Gastrocnemius medialis (tissue), 4 donors: Measurements from ENCODE around the gene PRELP. TPM values are rescaled to one million over a fixed set of nuclear protein-coding genes. Genes with fewer than 3 reads are reported as not detected.

Experiments used
- ATAC-seq, 2 donors: fragments of 150-250 bp; one replicate each; pipeline ENCODE4 v1.9.1; 2016
- DNase-seq, 2 donors: peaks; one replicate each; pipeline ENCODE4 v3.0.0-alpha.2; 2019
- H3K27ac ChIP-seq, 4 donors: fragments of 200-600 bp; sonication (generic); 1 replicate in 1 of 4; 2 replicates in 3 of 4; pipeline ENCODE4 v1.5.1; 2016 to 2018; ENCODE audit warnings: mild to moderate bottlenecking in 2 of 4, moderate library complexity in 1 of 4
- H3K27me3 ChIP-seq, 3 donors: fragments of 200-600 bp; sonication (generic) in 2 of 3; 1 replicate in 1 of 3; 2 replicates in 2 of 3; pipeline versions ENCODE4 v1.5.1 to v1.6.0; 2016 to 2019; ENCODE audit warnings: mild to moderate bottlenecking in 1 of 3, moderate library complexity in 1 of 3
- H3K36me3 ChIP-seq, 2 donors: fragments of 200-600 bp; sonication (generic) in 1 of 2; one replicate each; pipeline ENCODE4 v1.5.1; 2017 to 2018
- H3K4me1 ChIP-seq, 2 donors: fragments of 200-600 bp; sonication (generic) in 1 of 2; one replicate each; pipeline ENCODE4 v1.5.1; 2016 to 2017; ENCODE audit warnings: mild to moderate bottlenecking in 2 of 2
- H3K4me3 ChIP-seq, 4 donors: fragments of 200-600 bp; sonication (generic) in 3 of 4; 1 replicate in 1 of 4; 2 replicates in 3 of 4; pipeline ENCODE4 v1.5.1; 2016 to 2019; ENCODE audit warnings: mild to moderate bottlenecking in 2 of 4
- H3K9me3 ChIP-seq, 3 donors: fragments of 200-600 bp; sonication (generic) in 2 of 3; 1 replicate in 1 of 3; 2 replicates in 2 of 3; pipeline ENCODE4 v1.5.1; 2016 to 2019
- CTCF ChIP-seq, 5 experiments: fragments of 450-650 bp in 3 of 5; fragments of 200-600 bp in 2 of 5; sonication (generic) in 2 of 5; IDR thresholded peaks in 4 of 5; conservative IDR thresholded peaks in 1 of 5; 1 replicate in 4 of 5; 2 replicates in 1 of 5; pipeline ENCODE4 v1.5.1; 2016 to 2019; ENCODE audit warnings: antibody characterized with exemption in 5 of 5, mild to moderate bottlenecking in 3 of 5, moderate library complexity in 3 of 5
- POLR2A ChIP-seq, 2 donors: fragments of 450-650 bp; IDR thresholded peaks; one replicate each; pipeline ENCODE4 v1.6.1; 2017; ENCODE audit warnings: antibody characterized with exemption in 2 of 2, mild to moderate bottlenecking in 2 of 2, moderate library complexity in 2 of 2
- in situ Hi-C, 4 donors: fragments of 200-750 bp; cut with MboI; loops; one replicate each; pipeline versions ENCODE4 v1.15.0 to v1.8.0; 2017; ENCODE audit warnings: low sequenced_read_pairs in 4 of 4
- intact Hi-C: fragments of 100-400 bp; cut with DNase I; formaldehyde crosslinking; loops from one replicate; pipeline ENCODE4 v1.15.1; 2023; ENCODE audit warnings: low total_unique reads
- total RNA-seq, 4 donors: library from RNA; depleted of rRNA; stranded (reverse); fragments of >200 nt; gene quantifications; one replicate each; pipeline versions ENCODE4 v1.1.0 to v1.2.3, GENCODE V29; 2016

Gene PRELP
- total RNA-seq, 4 donors from 2014 or later = 12.2 to 32.6 (median 16.9) TPM

- H3K27me3 ChIP-seq = no peaks in the 10 kb centered on the region
- TF ChIP-seq CTCF (IDR thresholded peaks at IDR 0.05 in 4 of 5, conservative IDR thresholded peaks at IDR 0.05 in 1 of 5) = no peak
- no peak for TF ChIP-seq POLR2A (IDR thresholded peaks at IDR 0.05)
- no peaks in the 10 kb centered on the region for H3K36me3 ChIP-seq
- H3K27ac ChIP-seq = no peak overlapping the region
- H3K4me1 ChIP-seq = peaks cover 0 to 7% of the 10 kb centered on the region in 2 donors
- no peak for DNase-seq
- no peak for ATAC-seq
- intact Hi-C loops = loop anchor here (10.0 kb wide), 1 partner anchor 69 kb away; no protein-coding TSS in a partner anchor
- H3K4me3 ChIP-seq = no peak overlapping the region
- H3K9me3 ChIP-seq = no peaks in the 10 kb centered on the region
- in situ Hi-C loops = no loop called here
Observed at GRCh38 chr1:203525685-203526084, 50.1 kb downstream of the PRELP start.

- DNase-seq (no peak), ATAC-seq (no peak)
- Histone ChIP-seq H3K9me3 (no peaks in the 10 kb centered on the region), H3K36me3 (no peaks in the 10 kb centered on the region), H3K4me1 (peaks cover 0 to 7% of the 10 kb centered on the region in 2 donors), H3K27ac (no peak overlapping the region), H3K4me3 (no peak overlapping the region), H3K27me3 (no peaks in the 10 kb centered on the region)
- intact Hi-C loops = loop anchor here (10.0 kb wide), 1 partner anchor 69 kb away; no protein-coding TSS in a partner anchor
- in situ Hi-C loops = no loop called here
- TF ChIP-seq POLR2A (IDR thresholded peaks at IDR 0.05) (no peak), CTCF (IDR thresholded peaks at IDR 0.05 in 4 of 5, conservative IDR thresholded peaks at IDR 0.05 in 1 of 5) (no peak)
Observed at GRCh38 chr1:203526130-203526529, 50.5 kb downstream of the PRELP start.

GRCh38 chr1:203526572-203526971 lies 51.0 kb downstream of the PRELP start:
- intact Hi-C loops (loop anchor here (10.0 kb wide), 1 partner anchor 68 kb away; no protein-coding TSS in a partner anchor), in situ Hi-C loops (no loop called here)
- no peaks in the 10 kb centered on the region for H3K27me3 ChIP-seq
- H3K4me1 ChIP-seq = peaks cover 0 to 7% of the 10 kb centered on the region in 2 donors
- DNase-seq (no peak), ATAC-seq (no peak)
- H3K27ac ChIP-seq = no peak overlapping the region
- TF ChIP-seq CTCF (IDR thresholded peaks at IDR 0.05 in 4 of 5, conservative IDR thresholded peaks at IDR 0.05 in 1 of 5) = no peak
- no peak for TF ChIP-seq POLR2A (IDR thresholded peaks at IDR 0.05)
- no peaks in the 10 kb centered on the region for H3K9me3 ChIP-seq
- H3K36me3 ChIP-seq = no peaks in the 10 kb centered on the region
- no peak overlapping the region for H3K4me3 ChIP-seq

- DNase-seq (no peak), ATAC-seq (no peak)
- intact Hi-C loops (loop anchor here (10.0 kb wide), 1 partner anchor 68 kb away; no protein-coding TSS in a partner anchor), in situ Hi-C loops (no loop called here)
- Histone ChIP-seq H3K36me3 (no peaks in the 10 kb centered on the region), H3K9me3 (no peaks in the 10 kb centered on the region), H3K4me1 (peaks cover 0 to 7% of the 10 kb centered on the region in 2 donors), H3K27ac (no peak overlapping the region), H3K4me3 (no peak overlapping the region), H3K27me3 (no peaks in the 10 kb centered on the region)
- TF ChIP-seq CTCF (IDR thresholded peaks at IDR 0.05 in 4 of 5, conservative IDR thresholded peaks at IDR 0.05 in 1 of 5) (no peak), POLR2A (IDR thresholded peaks at IDR 0.05) (no peak)
Observed at GRCh38 chr1:203527013-203527412, 51.4 kb downstream of the PRELP start.

GRCh38 chr1:203528063-203528462 lies 52.5 kb downstream of the PRELP start:
- H3K27me3 ChIP-seq = no peaks in the 10 kb centered on the region
- no peak for TF ChIP-seq POLR2A (IDR thresholded peaks at IDR 0.05)
- TF ChIP-seq CTCF (IDR thresholded peaks at IDR 0.05 in 4 of 5, conservative IDR thresholded peaks at IDR 0.05 in 1 of 5) = no peak
- ATAC-seq (no peak), DNase-seq (no peak)
- H3K27ac ChIP-seq = no peak overlapping the region
- in situ Hi-C loops (no loop called here), intact Hi-C loops (loop anchor here (10.0 kb wide), 1 partner anchor 67 kb away; no protein-coding TSS in a partner anchor)
- no peak overlapping the region for H3K4me3 ChIP-seq
- H3K9me3 ChIP-seq = no peaks in the 10 kb centered on the region
- H3K36me3 ChIP-seq = no peaks in the 10 kb centered on the region
- H3K4me1 ChIP-seq = peaks cover 0 to 7% of the 10 kb centered on the region in 2 donors
